Measurements from ENCODE around the gene CPPED1. TPM values are rescaled to one million over a fixed set of nuclear protein-coding genes. Genes with fewer than 3 reads are reported as not detected.

CPPED1 gene
- total and polyA plus RNA-seq, 2 of the 4 experiments (the other 2 are of a cell fraction) = 5.1 to 6.5 TPM

GRCh38 chr16:12850186-12850585 is 46.5 kb upstream of the CPPED1 start:
- TF ChIP-seq CEBPB (IDR thresholded peaks at IDR 0.05; ENCODE audit: low read depth, low read length) (no peak), POLR2A (IDR thresholded peaks at IDR 0.05; ENCODE audit: low read depth, low read length) (no peak), CHD1 (IDR thresholded peaks at IDR 0.05; ENCODE audit: low read depth, low read length) (no peak), MAZ (IDR thresholded peaks at IDR 0.05; ENCODE audit: borderline replicate concordance, low read depth, low read length) (no peak), RCOR1 (IDR thresholded peaks at IDR 0.05; ENCODE audit: insufficient replicate concordance, low read length) (no peak), SMC3 (IDR thresholded peaks at IDR 0.05; ENCODE audit: low read depth, low read length) (no peak), MAFK (IDR thresholded peaks at IDR 0.05; ENCODE audit: low read depth, low read length) (no peak), USF2 (IDR thresholded peaks at IDR 0.05; ENCODE audit: low read depth, low read length) (no peak), FOS (IDR thresholded peaks at IDR 0.05; ENCODE audit: low read depth, low read length) (no peak), ELK1 (IDR thresholded peaks at IDR 0.05; ENCODE audit: borderline replicate concordance, low read depth, low read length) (no peak), NFE2L2 (IDR thresholded peaks at IDR 0.05; ENCODE audit: low read depth, low read length) (no peak), RFX5 (IDR thresholded peaks at IDR 0.05; ENCODE audit: low read depth, low read length) (no peak)
- ATAC-seq (ENCODE audit: low read depth) = no peak
- no peak overlapping the region for H2AFZ ChIP-seq (replicated peaks; ENCODE audit: low read length, poor library complexity)
- no peaks in the 10 kb centered on the region for H3K9me1 ChIP-seq (ENCODE audit: insufficient read depth, low read length)
- no peak overlapping the region for H2AK9ac ChIP-seq (replicated peaks; ENCODE audit: low read depth, low read length, poor library complexity)
- H3K27me3 ChIP-seq (ENCODE audit: control insufficient read depth, insufficient read depth, low read length) = no peaks in the 10 kb centered on the region
- H4K91ac ChIP-seq (ENCODE audit: insufficient read depth, low read depth, low read length) = no peak overlapping the region
- H2BK20ac ChIP-seq (ENCODE audit: low read depth, low read length) = no peak overlapping the region
- no peaks in the 10 kb centered on the region for H3K4me1 ChIP-seq (ENCODE audit: control insufficient read depth, insufficient read depth, low read length)
- no peak overlapping the region for H4K5ac ChIP-seq (ENCODE audit: low read depth, low read length)
- no TSS peak for BruUV-seq (replicated peaks)
- H4K20me1 ChIP-seq (ENCODE audit: insufficient read depth, low read length) = no peaks in the 10 kb centered on the region
- H3K23ac ChIP-seq (ENCODE audit: low read depth, low read length) = no peak overlapping the region
- intact Hi-C loops (cut with micrococcal nuclease) (no loop called here), dilution Hi-C loops (cut with HindIII; ENCODE audit: low sequenced_read_pairs, unreplicated experiment) (no loop called here), in situ Hi-C loops (cut with MboI; ENCODE audit: low sequenced_read_pairs) (no loop called here)
- no peak for DNase-seq
- no peak overlapping the region for H2BK120ac ChIP-seq (ENCODE audit: low read depth, low read length)
- H3K9ac ChIP-seq (ENCODE audit: low read depth, low read length) = no peak overlapping the region
- no peak overlapping the region for H3K4me2 ChIP-seq (ENCODE audit: low read depth, low read length)
- H3K4me3 ChIP-seq (ENCODE audit: insufficient read depth, low read depth, low read length) = no peak overlapping the region
- no peaks in the 10 kb centered on the region for H3K79me1 ChIP-seq (ENCODE audit: low read depth in 1 of 2, low read length in 2 of 2)
- H3K18ac ChIP-seq (ENCODE audit: low read depth, low read length) = no peak overlapping the region
- H2BK5ac ChIP-seq (ENCODE audit: low read depth, low read length, poor library complexity, severe bottlenecking) = no peak overlapping the region
- ChIA-PET POLR2A (ENCODE audit: unreplicated experiment) (interaction anchor here (0.7 kb wide), 1 partner anchor 935 kb away, joined by 4 read pairs; no protein-coding TSS in a partner anchor), CTCF (no interaction called here)
- H3K56ac ChIP-seq (ENCODE audit: extremely low read depth, insufficient read depth, low read length) = no peak overlapping the region
- H4K8ac ChIP-seq (ENCODE audit: low read depth in 2 of 2, low read length in 2 of 2) = no peak overlapping the region
- no peak overlapping the region for H3K27ac ChIP-seq (ENCODE audit: insufficient read depth, low read length)
- H3K14ac ChIP-seq (replicated peaks; ENCODE audit: low read depth, low read length) = no peak overlapping the region
- no peaks in the 10 kb centered on the region for H3K36me3 ChIP-seq (ENCODE audit: control insufficient read depth, insufficient read depth, low read length)
- H2AK5ac ChIP-seq (ENCODE audit: low read depth, low read length) = no peak overlapping the region
- no CpG with 5 or more reads among the region's 2 CpGs for WGBS, 2 experiments (ENCODE audit: extremely low coverage in 2 of 2, insufficient read length in 1 of 2)
- no peak overlapping the region for H3K4ac ChIP-seq (ENCODE audit: low read depth, low read length)
- H2BK15ac ChIP-seq (ENCODE audit: low read depth, low read length) = no peak overlapping the region
- H3K9me3 ChIP-seq (ENCODE audit: control insufficient read depth, insufficient read depth, low read length) = no peaks in the 10 kb centered on the region

Measured in IMR-90 (cell line).